H9 (cell line): ENCODE measurements around the gene TTC39A. TPM values are rescaled to one million over a fixed set of nuclear protein-coding genes. Genes with fewer than 3 reads are reported as not detected.
A peak's percentile ranks its signal among the peaks of the same experiment; 100 is the strongest.
"Not testable (repeated sequence)": the region's sequence is repeated elsewhere in the genome, so short reads cannot be mapped to it uniquely, and the experiment has no call there.

ENCODE experiments used
- DNase-seq: peaks from one replicate; pipeline ENCODE4 v3.0.0-alpha.2; 2017
- H2AFZ ChIP-seq: one replicate; pipeline ENCODE4 v1.6.1; 2013; ENCODE audit warnings: mild to moderate bottlenecking, low read length, control low read depth, moderate library complexity
- H2AK5ac ChIP-seq: 2 replicates; pipeline ENCODE4 v1.6.1; 2013; ENCODE audit warnings: low read length, control low read depth, mixed read lengths; ENCODE audit not compliant: insufficient read length
- H2BK120ac ChIP-seq: one replicate; pipeline ENCODE4 v1.6.1; 2013; ENCODE audit warnings: low read depth, mild to moderate bottlenecking, low read length, control low read depth, inconsistent platforms; ENCODE audit not compliant: poor library complexity, severe bottlenecking
- H2BK12ac ChIP-seq: 2 replicates; pipeline ENCODE4 v1.6.1; 2013; ENCODE audit warnings: low read length, control low read depth, mixed read lengths, low read depth; ENCODE audit not compliant: insufficient read length
- H2BK15ac ChIP-seq: 2 replicates; pipeline ENCODE4 v1.6.1; 2013; ENCODE audit warnings: low read depth, low read length, control low read depth
- H2BK20ac ChIP-seq: one replicate; pipeline ENCODE4 v1.6.1; 2013; ENCODE audit warnings: low read depth, mild to moderate bottlenecking, low read length, control low read depth, inconsistent platforms; ENCODE audit not compliant: poor library complexity, severe bottlenecking
- H2BK5ac ChIP-seq: 2 replicates; pipeline ENCODE4 v1.6.1; 2013; ENCODE audit warnings: low read length, control low read depth, mixed read lengths; ENCODE audit not compliant: insufficient read length
- H3K14ac ChIP-seq: 2 replicates; pipeline ENCODE4 v1.6.1; 2013; ENCODE audit warnings: low read length, control low read depth; ENCODE audit not compliant: insufficient read depth
- H3K18ac ChIP-seq: 2 replicates; pipeline ENCODE4 v1.6.1; 2013; ENCODE audit warnings: low read depth, mild to moderate bottlenecking, mixed read lengths, low read length, control low read depth; ENCODE audit not compliant: insufficient read length
- H3K23ac ChIP-seq: 2 replicates; pipeline ENCODE4 v1.6.1; 2013; ENCODE audit warnings: low read length, control low read depth, mixed read lengths, low read depth; ENCODE audit not compliant: insufficient read length
- H3K23me2 ChIP-seq: 2 replicates; pipeline ENCODE4 v1.6.1; 2013; ENCODE audit warnings: low read depth, mild to moderate bottlenecking, mixed read lengths, low read length, control low read depth; ENCODE audit not compliant: insufficient read length, poor library complexity, severe bottlenecking
- H3K27ac ChIP-seq: 2 replicates; pipeline ENCODE4 v1.5.1; 2013; ENCODE audit warnings: low read length, control low read depth, mixed read lengths, low read depth; ENCODE audit not compliant: insufficient read length
- H3K27me3 ChIP-seq: 2 replicates; pipeline ENCODE4 v1.6.1; 2013; ENCODE audit warnings: low read length, control low read depth, inconsistent platforms; ENCODE audit not compliant: insufficient read depth
- H3K4ac ChIP-seq: 2 replicates; pipeline ENCODE4 v1.6.1; 2013; ENCODE audit warnings: low read depth, mild to moderate bottlenecking, control low read depth, inconsistent platforms, low read length, moderate library complexity
- H3K4me1 ChIP-seq: 2 replicates; pipeline ENCODE4 v1.6.1; 2013; ENCODE audit warnings: low read length, control low read depth, inconsistent platforms; ENCODE audit not compliant: insufficient read depth
- H3K4me2 ChIP-seq: 2 replicates; pipeline ENCODE4 v1.6.1; 2013; ENCODE audit warnings: low read length, control low read depth, mixed read lengths; ENCODE audit not compliant: insufficient read length, insufficient read depth
- H3K56ac ChIP-seq: 2 replicates; pipeline ENCODE4 v1.6.1; 2013; ENCODE audit warnings: low read depth, mild to moderate bottlenecking, mixed read lengths, low read length, control low read depth; ENCODE audit not compliant: insufficient read length
- H3K79me1 ChIP-seq: 2 replicates; pipeline ENCODE4 v1.6.1; 2013; ENCODE audit warnings: low read depth, mild to moderate bottlenecking, moderate library complexity, low read length, control low read depth, inconsistent platforms; ENCODE audit not compliant: insufficient read depth, poor library complexity, severe bottlenecking
- H3K79me2 ChIP-seq: 2 replicates; pipeline ENCODE4 v1.6.1; 2013; ENCODE audit warnings: low read length, control low read depth, inconsistent platforms; ENCODE audit not compliant: insufficient read depth
- H3K9ac ChIP-seq: 2 replicates; pipeline ENCODE4 v1.6.1; 2013; ENCODE audit warnings: low read length, control low read depth, mixed read lengths; ENCODE audit not compliant: insufficient read length; ENCODE audit errors: extremely low read depth
- H3K9me3 ChIP-seq: one replicate; pipeline ENCODE4 v1.6.1; 2013; ENCODE audit warnings: low read depth, low read length, inconsistent platforms; ENCODE audit not compliant: control insufficient read depth
- H3T11ph ChIP-seq: one replicate; pipeline ENCODE4 v1.6.1; 2013; ENCODE audit warnings: mild to moderate bottlenecking, low read length, control low read depth, inconsistent platforms
- H4K20me1 ChIP-seq: one replicate; pipeline ENCODE4 v1.6.1; 2013; ENCODE audit not compliant: control insufficient read depth, insufficient read length, insufficient read depth
- H4K5ac ChIP-seq: 2 replicates; pipeline ENCODE4 v1.6.1; 2013; ENCODE audit warnings: low read depth, mild to moderate bottlenecking, mixed read lengths, low read length, control low read depth; ENCODE audit not compliant: insufficient read length
- H4K8ac ChIP-seq: replicated peaks from 2 replicates; pipeline ENCODE4 v1.6.1; 2013; ENCODE audit warnings: low read length, control low read depth, mixed read lengths, low read depth; ENCODE audit not compliant: insufficient read length
- H4K91ac ChIP-seq: 2 replicates; pipeline ENCODE4 v1.6.1; 2013; ENCODE audit warnings: low read depth, mild to moderate bottlenecking, moderate library complexity, mixed read lengths, low read length, control low read depth; ENCODE audit not compliant: insufficient read length
- H3K27ac Mint-ChIP-seq, 3 experiments: 2 replicates in 2 of 3; 3 replicates in 1 of 3; pipeline ENCODE4 v1.8.0; 2020 to 2021; ENCODE audit warnings: mixed read lengths in 3 of 3, mild to moderate bottlenecking in 1 of 3, moderate library complexity in 1 of 3
- H3K27me3 Mint-ChIP-seq: 2 replicates; pipeline ENCODE4 v1.8.0; 2021; ENCODE audit warnings: low read depth, mild to moderate bottlenecking, moderate library complexity, mixed read lengths
- H3K36me3 Mint-ChIP-seq, 3 experiments: 2 replicates in 2 of 3; 3 replicates in 1 of 3; pipeline ENCODE4 v1.8.0; 2020 to 2021; ENCODE audit warnings: low read depth in 3 of 3, mixed read lengths in 3 of 3; ENCODE audit not compliant: insufficient read depth in 1 of 3
- H3K4me1 Mint-ChIP-seq, 2 experiments: 2 replicates each; pipeline ENCODE4 v1.8.0; 2020; ENCODE audit warnings: mixed read lengths in 2 of 2
- H3K4me3 Mint-ChIP-seq, 2 experiments: 2 replicates in 1 of 2; 3 replicates in 1 of 2; pipeline ENCODE4 v1.8.0; 2020 to 2021; ENCODE audit warnings: mild to moderate bottlenecking in 2 of 2, mixed read lengths in 2 of 2, moderate library complexity in 1 of 2
- H3K9me3 Mint-ChIP-seq, 2 experiments: 2 replicates in 1 of 2; 3 replicates in 1 of 2; pipeline ENCODE4 v1.8.0; 2020; ENCODE audit warnings: mild to moderate bottlenecking in 2 of 2, mixed read lengths in 2 of 2, moderate library complexity in 1 of 2
- WGBS: extraction: QIAGEN DNeasy Blood & Tissue Kit; methylation state at CpG from one replicate; pipeline ENCODE4 v1.1.7; 2013; ENCODE audit warnings: missing lambda C conversion rate, low lambda C conversion rate, mixed read lengths; ENCODE audit not compliant: insufficient read length; ENCODE audit errors: extremely low coverage; 5-methylcytosine and 5-hydroxymethylcytosine counted together
- total RNA-seq: library from RNA; stranded (reverse); gene quantifications from 2 replicates; pipeline ENCODE4 v1.2.1, GENCODE V29; 2021
- TF ChIP-seq, protein P1 (sequence below): fragments of 200-600 bp; sonication (generic); conservative IDR thresholded peaks from 3 replicates; pipeline ENCODE4 v1.8.0; 2021; ENCODE audit warnings: antibody characterized with exemption, mild to moderate bottlenecking

Gene TTC39A
- total RNA-seq, 1 experiment from 2014 or later = 7.7 TPM

DNA sequence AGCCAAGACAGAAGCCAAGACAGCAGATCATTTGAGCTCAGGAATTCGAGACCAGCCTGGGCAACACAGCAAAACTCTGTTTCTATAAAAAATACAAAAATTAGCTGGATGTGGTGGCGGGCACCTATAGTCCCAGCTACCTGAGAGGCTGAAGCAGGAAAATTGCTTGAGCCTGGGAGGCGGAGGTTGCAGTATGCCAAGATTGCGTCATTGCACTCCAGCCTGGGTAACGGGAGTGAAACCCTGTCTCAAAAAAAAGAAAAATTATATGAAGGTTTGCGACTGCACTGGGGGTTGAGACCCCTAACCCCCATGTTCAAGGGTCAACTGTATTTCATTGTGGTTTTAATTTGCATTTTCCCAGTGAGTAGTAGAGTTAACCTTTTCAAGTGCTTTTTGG, 78.0 kb downstream of the TTC39A start:
- Histone ChIP-seq H3K27ac (no peak overlapping the region), H3K23me2 (no peaks in the 10 kb centered on the region), H2BK120ac (no peak overlapping the region), H4K8ac (no peak overlapping the region), H3T11ph (no peak overlapping the region), H2BK12ac (no peak overlapping the region), H3K14ac (no peak overlapping the region), H3K18ac (no peak overlapping the region), H2AFZ (no peak overlapping the region), H3K23ac (no peak overlapping the region), H3K9ac (no peak overlapping the region), H3K4me1 (no peaks in the 10 kb centered on the region), H3K27me3 (no peaks in the 10 kb centered on the region), H2BK20ac (no peak overlapping the region), H3K4ac (no peak overlapping the region), H4K91ac (no peak overlapping the region), H2BK5ac (no peak overlapping the region), H3K9me3 (no peaks in the 10 kb centered on the region), H3K4me2 (no peak overlapping the region), H4K20me1 (no peaks in the 10 kb centered on the region), H3K79me2 (peaks cover 2% of the 10 kb centered on the region; the same call in 1 of the 2 replicates), H3K56ac (no peak overlapping the region), H3K79me1 (peaks cover 12% of the 10 kb centered on the region), H4K5ac (no peak overlapping the region), H2AK5ac (no peak overlapping the region), H2BK15ac (no peak overlapping the region)
- Mint-ChIP-seq H3K4me3 (no peak overlapping the region), H3K36me3 (no peaks in the 10 kb centered on the region; a peak in 1 of 7 replicates), H3K4me1 (0 out of 4 replicates have a peak, but pooled peaks cover 2 to 4% of the 10 kb centered on the region in 2 experiments), H3K27me3 (no peaks in the 10 kb centered on the region), H3K9me3 (no peaks in the 10 kb centered on the region), H3K27ac (peak overlapping the region in 1 of 3 experiments; percentile 2; a peak in 1 of 7 replicates)
- no CpG with 5 or more reads among the region's 6 CpGs for WGBS
- no peak for DNase-seq
- TF ChIP-seq, protein P1, sequence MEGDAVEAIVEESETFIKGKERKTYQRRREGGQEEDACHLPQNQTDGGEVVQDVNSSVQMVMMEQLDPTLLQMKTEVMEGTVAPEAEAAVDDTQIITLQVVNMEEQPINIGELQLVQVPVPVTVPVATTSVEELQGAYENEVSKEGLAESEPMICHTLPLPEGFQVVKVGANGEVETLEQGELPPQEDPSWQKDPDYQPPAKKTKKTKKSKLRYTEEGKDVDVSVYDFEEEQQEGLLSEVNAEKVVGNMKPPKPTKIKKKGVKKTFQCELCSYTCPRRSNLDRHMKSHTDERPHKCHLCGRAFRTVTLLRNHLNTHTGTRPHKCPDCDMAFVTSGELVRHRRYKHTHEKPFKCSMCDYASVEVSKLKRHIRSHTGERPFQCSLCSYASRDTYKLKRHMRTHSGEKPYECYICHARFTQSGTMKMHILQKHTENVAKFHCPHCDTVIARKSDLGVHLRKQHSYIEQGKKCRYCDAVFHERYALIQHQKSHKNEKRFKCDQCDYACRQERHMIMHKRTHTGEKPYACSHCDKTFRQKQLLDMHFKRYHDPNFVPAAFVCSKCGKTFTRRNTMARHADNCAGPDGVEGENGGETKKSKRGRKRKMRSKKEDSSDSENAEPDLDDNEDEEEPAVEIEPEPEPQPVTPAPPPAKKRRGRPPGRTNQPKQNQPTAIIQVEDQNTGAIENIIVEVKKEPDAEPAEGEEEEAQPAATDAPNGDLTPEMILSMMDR = no peak

DNA sequence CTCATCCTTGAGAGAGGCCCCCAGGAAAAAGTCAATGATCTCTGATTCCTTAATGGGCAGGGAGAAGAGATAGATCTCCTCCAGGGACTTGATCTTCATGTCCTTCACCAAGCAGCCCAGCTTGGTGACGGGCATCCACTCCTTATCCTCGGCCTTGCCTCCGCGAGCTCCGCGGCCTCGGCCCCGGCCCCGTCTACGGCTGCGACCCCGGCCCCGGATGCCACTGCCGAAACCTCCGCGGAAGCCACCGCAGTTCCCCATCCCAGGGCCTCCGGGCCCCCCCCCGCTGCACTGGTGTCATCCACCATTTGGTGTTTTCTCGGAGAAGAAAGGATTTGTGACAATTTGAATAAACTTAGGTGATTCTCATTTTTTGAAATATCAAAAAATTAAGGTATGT, 79.2 kb downstream of the TTC39A start:
- not testable (repeated sequence) for H3K36me3 Mint-ChIP-seq, H3K4me3 Mint-ChIP-seq, H3K27ac Mint-ChIP-seq, H3K27me3 ChIP-seq, H2BK5ac ChIP-seq, H4K5ac ChIP-seq, H2BK12ac ChIP-seq, H3K14ac ChIP-seq, H3K27ac ChIP-seq, H3K23me2 ChIP-seq, H3K9ac ChIP-seq, H3K4me1 ChIP-seq, H3K27me3 Mint-ChIP-seq, DNase-seq, H3K4me2 ChIP-seq, H3K79me2 ChIP-seq, H4K8ac ChIP-seq, H2BK15ac ChIP-seq, H3K4ac ChIP-seq, H2AK5ac ChIP-seq, H3K18ac ChIP-seq, H2BK120ac ChIP-seq, H4K91ac ChIP-seq, H3K9me3 ChIP-seq, H3T11ph ChIP-seq, H3K23ac ChIP-seq, H3K79me1 ChIP-seq, H4K20me1 ChIP-seq, H2BK20ac ChIP-seq, H3K4me1 Mint-ChIP-seq, H3K56ac ChIP-seq, H2AFZ ChIP-seq, H3K9me3 Mint-ChIP-seq
- no CpG with 5 or more reads among the region's 20 CpGs for WGBS
